GM19463 (cell line): ENCODE data around the gene C9orf78.

Experiments used
- ATAC-seq: cut with Tn5 transposase; IDR thresholded peaks from one replicate; pipeline ENCODE4 v1.9.1; 2021; ENCODE audit warnings: mild to moderate bottlenecking, moderate library complexity; ENCODE audit not compliant: unreplicated experiment

The C9orf78 gene

GRCh38 chr9:129835128-129835859, at the start of gene C9orf78, which contains the start of gene USP20:
Gene C9orf78, minus strand, starts transcription at chr9:129835275. Its CDS starts 54 bp downstream, at chr9:129835221.
Gene USP20, plus strand, starts transcription at chr9:129835458. Its CDS starts 17,098 bp downstream, at chr9:129852556.
- peak; percentile 95 for ATAC-seq

- peak; percentile 51 for ATAC-seq
Observed at GRCh38 chr9:129884220-129885017, 49.3 kb upstream of the C9orf78 start.

GRCh38 chr9:129881547-129882324, 46.7 kb upstream of the C9orf78 start:
- no peak for ATAC-seq

GRCh38 chr9:129880654-129881546, 45.8 kb upstream of the C9orf78 start:
- ATAC-seq, result no peak

- ATAC-seq, result no peak
Observed at GRCh38 chr9:129879991-129880653, 45.0 kb upstream of the C9orf78 start.

- no peak for ATAC-seq
Observed at GRCh38 chr9:129879103-129879699, 44.1 kb upstream of the C9orf78 start.

GRCh38 chr9:129878291-129878690, 43.2 kb upstream of the C9orf78 start:
- ATAC-seq, result no peak

GRCh38 chr9:129876815-129877214, 41.7 kb upstream of the C9orf78 start:
- no peak for ATAC-seq

- ATAC-seq, result no peak
Observed at GRCh38 chr9:129875687-129876395, 40.8 kb upstream of the C9orf78 start.

- ATAC-seq, result no peak
Observed at GRCh38 chr9:129875181-129875611, 40.1 kb upstream of the C9orf78 start.

GRCh38 chr9:129874261-129875101, 39.4 kb upstream of the C9orf78 start:
- ATAC-seq, result no peak

- no peak for ATAC-seq
Observed at GRCh38 chr9:129873563-129874190, 38.6 kb upstream of the C9orf78 start.

GRCh38 chr9:129871046-129871445, 36.0 kb upstream of the C9orf78 start:
- ATAC-seq, result no peak

- ATAC-seq, result no peak
Observed at GRCh38 chr9:129869585-129870501, 34.8 kb upstream of the C9orf78 start.

GRCh38 chr9:129868872-129869486, 33.9 kb upstream of the C9orf78 start:
- no peak for ATAC-seq
